ENCODE data around the gene PRKCI. TPM values are rescaled to one million over a fixed set of nuclear protein-coding genes. Genes with fewer than 3 reads are reported as not detected.

Gene PRKCI
- total and polyA plus RNA-seq, 2 donors (not counting 1 experiment from before 2014, with no cell fraction given) = 1.8 to 11.1 TPM

- ATAC-seq (ENCODE audit: low read depth) = no peak
- peak overlapping the region; percentile 17 for H3K27ac Mint-ChIP-seq
- H3K4me1 Mint-ChIP-seq = peaks cover 37% of the 10 kb centered on the region
Measured at GRCh38 chr3:170179432-170179831, 42.8 kb upstream of the PRKCI start.

More at GRCh38 chr3:170179432-170179831, 42.8 kb upstream of the PRKCI start:
- WGBS (ENCODE audit: insufficient coverage) = no CpG with 5 or more reads among the region's 1 CpG
- intact Hi-C loops (cut with micrococcal nuclease) = no loop called here
- H3K27me3 Mint-ChIP-seq = no peaks in the 10 kb centered on the region
- peak overlapping the region; percentile 98 for H3K9ac ChIP-seq (ENCODE audit: low read length)
- H3K4me2 ChIP-seq (replicated peaks; ENCODE audit: low read depth, low read length, poor library complexity, severe bottlenecking) = peak overlapping the region; percentile 87
- peak overlapping the region; percentile 98 for H3K4me3 Mint-ChIP-seq
- no peaks in the 10 kb centered on the region for H3K27me3 ChIP-seq (replicated peaks in 1 of 4; ENCODE audit: control extremely low read depth in 1 of 4, control insufficient read depth in 3 of 4, insufficient read depth in 4 of 4, low read length in 3 of 4)
- H3K4me1 ChIP-seq (ENCODE audit: control insufficient read depth in 2 of 2, insufficient read depth in 2 of 2, low read length in 2 of 2) = peaks cover 20 to 25% of the 10 kb centered on the region in 2 donors
- H3K27ac ChIP-seq (ENCODE audit: low read length in 2 of 2) = peak overlapping the region; percentile 96 to 98
- ChIA-PET POLR2A (interaction anchor here (0.5 to 1.2 kb wide), 2 partner anchors 16 to 25 kb away, joined by 3 to 4 read pairs; no protein-coding TSS in a partner anchor), CTCF (interaction anchor here (0.9 to 1.0 kb wide), 2 partner anchors 27 to 416 kb away, joined by 3 read pairs; no protein-coding TSS in a partner anchor)
- no peak overlapping the region for H2AFZ ChIP-seq (ENCODE audit: insufficient read depth, low read depth, low read length, poor library complexity, severe bottlenecking)
- no peak for TF ChIP-seq EZH2 (IDR thresholded peaks at IDR 0.05; ENCODE audit: borderline replicate concordance, insufficient read depth, low read depth, low read length, poor library complexity, severe bottlenecking)
- TF ChIP-seq CTCF (IDR thresholded peaks at IDR 0.05) = no peak
- peaks cover 3% of the 10 kb centered on the region for H4K20me1 ChIP-seq (ENCODE audit: control insufficient read depth, insufficient read depth, low read length, poor library complexity, severe bottlenecking)
- H3K9me3 Mint-ChIP-seq (ENCODE audit: insufficient read depth) = no peaks in the 10 kb centered on the region
- H3K79me2 ChIP-seq (ENCODE audit: control insufficient read depth, insufficient read depth, low read length) = peaks cover 72% of the 10 kb centered on the region
- no peak for DNase-seq
- H3K9me3 ChIP-seq (ENCODE audit: control extremely low read depth in 1 of 3, control insufficient read depth in 2 of 3, insufficient read depth in 1 of 3, low read length in 2 of 3) = no peaks in the 10 kb centered on the region
- H3K4me3 ChIP-seq (ENCODE audit: control extremely low read depth in 1 of 5, extremely low read depth in 1 of 5, insufficient read depth in 1 of 5, low read depth in 2 of 5, low read length in 4 of 5) = peak overlapping the region in 1 of 5 experiments; percentile 95
- peaks cover 10 to 36% of the 10 kb centered on the region in 2 experiments for H3K36me3 ChIP-seq (replicated peaks in 1 of 2; ENCODE audit: control extremely low read depth in 1 of 2, control insufficient read depth in 1 of 2, extremely low read depth in 1 of 2, insufficient read depth in 2 of 2, low read length in 1 of 2)
